Activated B cell treated with CpG ODN at 0.5 μM for 24 hours (primary cell): ENCODE data around the gene KIF22. TPM values are rescaled to one million over a fixed set of nuclear protein-coding genes. Genes with fewer than 3 reads are reported as not detected.
"Not testable (repeated sequence)": the region's sequence is repeated elsewhere in the genome, so short reads cannot be mapped to it uniquely, and the experiment has no call there.

Experiments used
- ATAC-seq: fragments of 200-7000 bp; cut with Tn5 transposase; one replicate; pipeline ENCODE4 v1.10.0; 2021; ENCODE audit warnings: low read depth, mild to moderate bottlenecking, moderate library complexity
- CTCF ChIA-PET: fragments of 350-600 bp; sonication (Branson Sonifier 250); formaldehyde crosslinking; loops from one replicate; lab custom pipeline; 2021; ENCODE audit warnings: antibody characterized with exemption; lab: Charles Lee
- POLR2A ChIA-PET: fragments of 350-600 bp; sonication (Branson Sonifier 250); formaldehyde crosslinking; loops from one replicate; lab custom pipeline; 2021; ENCODE audit warnings: antibody characterized with exemption; lab: Charles Lee
- DNase-seq: peaks from one replicate; pipeline ENCODE4 v3.0.0; 2022
- H3K27ac Mint-ChIP-seq: one replicate; pipeline ENCODE4 v1.8.0; 2020; ENCODE audit warnings: mixed read lengths
- H3K27me3 Mint-ChIP-seq: one replicate; pipeline ENCODE4 v1.8.0; 2021; ENCODE audit warnings: mixed read lengths
- H3K36me3 Mint-ChIP-seq: one replicate; pipeline ENCODE4 v1.8.0; 2021; ENCODE audit warnings: low read depth, mixed read lengths
- H3K4me1 Mint-ChIP-seq: one replicate; pipeline ENCODE4 v1.8.0; 2021; ENCODE audit warnings: mixed read lengths
- H3K4me3 Mint-ChIP-seq: one replicate; pipeline ENCODE4 v1.8.0; 2020; ENCODE audit warnings: mild to moderate bottlenecking, mixed read lengths
- H3K9me3 Mint-ChIP-seq: one replicate; pipeline ENCODE4 v1.8.0; 2020; ENCODE audit warnings: mixed read lengths
- intact Hi-C: fragments of 100-400 bp; cut with micrococcal nuclease; formaldehyde crosslinking; loops from one replicate; pipeline ENCODE4 v1.15.1; 2024
- total RNA-seq: library from RNA; stranded (reverse); gene quantifications from 2 replicates; pipeline ENCODE4 v1.2.3, GENCODE V29; 2022
- TF ChIP-seq, protein P1 (sequence below): fragments of 200-600 bp; IDR thresholded peaks from one replicate; pipeline ENCODE4 v1.8.0; 2022; ENCODE audit warnings: antibody characterized with exemption, mild to moderate bottlenecking

Gene KIF22
- total RNA-seq, 1 donor from 2014 or later, result 40.1 TPM

DNA sequence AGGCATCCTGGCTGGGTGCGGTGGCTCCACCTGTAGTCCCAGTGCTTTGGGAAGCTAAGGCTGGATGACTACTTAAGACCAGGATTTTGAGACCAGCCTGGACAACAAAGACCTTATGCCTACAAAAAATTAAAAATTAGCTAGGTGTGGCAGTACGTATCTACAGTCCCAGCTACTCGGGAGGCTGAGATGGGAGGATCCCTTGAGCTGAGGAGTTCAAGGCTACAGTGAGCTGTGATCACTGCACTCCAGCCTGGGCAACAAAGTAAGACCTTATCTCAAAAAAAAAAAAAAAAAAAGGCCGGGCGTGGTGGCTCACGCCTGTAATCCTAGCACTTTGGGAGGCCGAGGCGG is 35.8 kb downstream of the KIF22 start:
- H3K36me3 Mint-ChIP-seq, result peaks cover 21% of the 10 kb centered on the region
- no peaks in the 10 kb centered on the region for H3K9me3 Mint-ChIP-seq
- DNase-seq, result no peak
- no peak overlapping the region for H3K27ac Mint-ChIP-seq
- H3K4me3 Mint-ChIP-seq, result no peak overlapping the region
- POLR2A ChIA-PET, result interaction anchor here (0.6 to 2.0 kb wide), 3 partner anchors 8 to 32 kb away, joined by 3 to 7 read pairs (median 4); partner anchors contain the start of gene PAGR1
- intact Hi-C loops, result no loop called here
- H3K27me3 Mint-ChIP-seq, result no peaks in the 10 kb centered on the region
- peaks cover 20% of the 10 kb centered on the region for H3K4me1 Mint-ChIP-seq
- TF ChIP-seq, protein P1, sequence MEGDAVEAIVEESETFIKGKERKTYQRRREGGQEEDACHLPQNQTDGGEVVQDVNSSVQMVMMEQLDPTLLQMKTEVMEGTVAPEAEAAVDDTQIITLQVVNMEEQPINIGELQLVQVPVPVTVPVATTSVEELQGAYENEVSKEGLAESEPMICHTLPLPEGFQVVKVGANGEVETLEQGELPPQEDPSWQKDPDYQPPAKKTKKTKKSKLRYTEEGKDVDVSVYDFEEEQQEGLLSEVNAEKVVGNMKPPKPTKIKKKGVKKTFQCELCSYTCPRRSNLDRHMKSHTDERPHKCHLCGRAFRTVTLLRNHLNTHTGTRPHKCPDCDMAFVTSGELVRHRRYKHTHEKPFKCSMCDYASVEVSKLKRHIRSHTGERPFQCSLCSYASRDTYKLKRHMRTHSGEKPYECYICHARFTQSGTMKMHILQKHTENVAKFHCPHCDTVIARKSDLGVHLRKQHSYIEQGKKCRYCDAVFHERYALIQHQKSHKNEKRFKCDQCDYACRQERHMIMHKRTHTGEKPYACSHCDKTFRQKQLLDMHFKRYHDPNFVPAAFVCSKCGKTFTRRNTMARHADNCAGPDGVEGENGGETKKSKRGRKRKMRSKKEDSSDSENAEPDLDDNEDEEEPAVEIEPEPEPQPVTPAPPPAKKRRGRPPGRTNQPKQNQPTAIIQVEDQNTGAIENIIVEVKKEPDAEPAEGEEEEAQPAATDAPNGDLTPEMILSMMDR, result no peak
- ATAC-seq, result no peak
- CTCF ChIA-PET, result no interaction called here

DNA sequence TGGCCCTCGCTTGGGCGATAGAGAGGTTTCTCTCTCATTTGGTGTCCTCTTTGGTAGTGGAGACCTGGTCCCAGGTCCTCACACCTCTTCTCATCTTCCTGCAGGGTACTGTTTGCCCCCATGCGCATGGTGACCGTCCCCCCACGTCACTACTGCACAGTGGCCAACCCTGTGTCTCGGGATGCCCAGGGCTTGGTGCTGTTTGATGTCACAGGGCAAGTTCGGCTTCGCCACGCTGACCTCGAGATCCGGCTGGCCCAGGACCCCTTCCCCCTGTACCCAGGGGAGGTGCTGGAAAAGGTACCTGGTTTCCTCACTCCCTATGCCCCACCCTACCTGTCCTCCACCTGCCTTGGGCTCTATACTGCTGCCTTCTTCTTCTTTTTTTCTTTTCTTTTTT is 40.2 kb downstream of the KIF22 start:
- ATAC-seq, result no peak
- intact Hi-C loops, result no loop called here
- ChIA-PET CTCF (no interaction called here), POLR2A (no interaction called here)
- H3K36me3 Mint-ChIP-seq, result peaks cover 46% of the 10 kb centered on the region
- no peak for DNase-seq
- H3K4me3 Mint-ChIP-seq, result no peak overlapping the region
- H3K9me3 Mint-ChIP-seq, result no peaks in the 10 kb centered on the region
- H3K27me3 Mint-ChIP-seq, result no peaks in the 10 kb centered on the region
- H3K4me1 Mint-ChIP-seq, result no peaks in the 10 kb centered on the region
- H3K27ac Mint-ChIP-seq, result no peak overlapping the region
- TF ChIP-seq, protein P1, result no peak

DNA sequence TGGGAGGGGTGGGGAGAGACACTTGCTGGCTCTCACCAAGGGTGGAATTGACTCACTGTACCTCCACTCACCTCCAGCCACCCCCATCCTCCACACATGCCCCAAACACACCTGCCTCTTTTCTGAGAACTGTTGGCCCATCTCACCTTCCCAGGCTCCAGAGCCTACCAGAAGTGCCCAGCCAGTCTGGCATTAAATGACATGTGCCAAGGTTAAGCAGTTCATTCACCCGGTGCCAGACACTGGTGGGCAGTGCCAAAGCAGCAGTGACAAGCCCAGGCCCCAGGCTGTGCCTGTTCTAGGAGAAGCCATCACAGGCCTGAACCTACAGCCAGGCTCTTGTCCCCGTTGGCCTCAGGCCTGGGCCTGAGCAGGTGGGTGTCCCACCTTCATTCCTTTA is 40.9 kb downstream of the KIF22 start:
- no peak for ATAC-seq
- ChIA-PET POLR2A (no interaction called here), CTCF (no interaction called here)
- Mint-ChIP-seq H3K27ac (no peak overlapping the region), H3K36me3 (peaks cover 49% of the 10 kb centered on the region), H3K27me3 (no peaks in the 10 kb centered on the region), H3K9me3 (no peaks in the 10 kb centered on the region), H3K4me1 (no peaks in the 10 kb centered on the region), H3K4me3 (no peak overlapping the region)
- TF ChIP-seq, protein P1, result no peak
- intact Hi-C loops, result no loop called here
- no peak for DNase-seq

DNA sequence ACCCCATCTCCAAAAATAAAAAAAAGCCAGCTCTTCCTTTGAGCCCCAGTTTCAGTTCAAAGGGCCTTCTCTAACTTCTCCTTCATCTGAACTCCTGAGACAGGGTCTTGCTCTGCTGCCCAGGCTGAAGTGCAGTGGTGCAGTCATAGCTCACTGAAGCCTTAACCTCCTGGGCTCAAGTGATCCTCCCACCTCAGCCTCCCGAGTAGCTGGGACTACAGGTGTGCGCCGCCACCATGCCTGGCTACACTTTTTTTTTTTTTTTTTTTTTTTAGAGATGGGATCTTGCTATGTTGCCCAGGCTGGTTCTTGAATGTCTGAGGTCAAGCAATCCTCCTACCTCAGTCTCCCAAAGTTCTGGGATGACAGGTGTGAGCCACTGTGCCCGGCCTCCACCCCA is 42.7 kb downstream of the KIF22 start:
- H3K27me3 Mint-ChIP-seq, H3K4me1 Mint-ChIP-seq, H3K9me3 Mint-ChIP-seq, H3K27ac Mint-ChIP-seq, intact Hi-C loops, H3K4me3 Mint-ChIP-seq, ATAC-seq, DNase-seq: not testable (repeated sequence)
- POLR2A ChIA-PET, result interaction anchor here (0.6 to 0.7 kb wide), 2 partner anchors 18 to 141 kb away, joined by 3 to 4 read pairs; partner anchors contain the start of gene TAOK2
- peaks cover 63% of the 10 kb centered on the region for H3K36me3 Mint-ChIP-seq
- CTCF ChIA-PET, result interaction anchor here (0.6 kb wide), 1 partner anchor 513 kb away, joined by 3 read pairs; no protein-coding TSS in a partner anchor

DNA sequence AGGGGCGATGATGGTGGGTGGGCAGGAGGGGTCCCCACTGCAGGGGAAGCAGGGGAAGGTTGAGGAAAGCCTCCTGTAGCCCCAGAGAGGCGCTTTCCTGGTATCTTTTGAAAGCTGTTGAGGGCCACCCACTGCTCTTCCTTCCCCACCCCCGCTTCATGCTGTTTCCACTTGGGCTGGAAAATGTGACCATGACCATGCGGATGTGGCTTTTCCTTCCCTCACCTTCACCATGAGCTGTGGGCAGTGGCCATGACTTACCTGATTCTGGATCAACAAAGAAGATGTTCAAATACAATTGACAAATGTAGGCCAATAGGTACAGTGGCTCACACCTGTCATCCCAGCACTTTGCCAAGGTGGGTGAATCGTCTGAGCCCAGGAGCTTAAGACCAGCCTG is 43.5 kb downstream of the KIF22 start:
- Mint-ChIP-seq H3K36me3 (peaks cover 70% of the 10 kb centered on the region), H3K9me3 (no peaks in the 10 kb centered on the region), H3K4me3 (no peak overlapping the region), H3K27ac (no peak overlapping the region), H3K27me3 (no peaks in the 10 kb centered on the region), H3K4me1 (no peaks in the 10 kb centered on the region)
- CTCF ChIA-PET, result no interaction called here
- intact Hi-C loops, result no loop called here
- DNase-seq (no peak), ATAC-seq (no peak)
- POLR2A ChIA-PET, result interaction anchor here (0.6 to 0.7 kb wide), 3 partner anchors 8 to 1212 kb away, joined by 3 to 4 read pairs (median 3); no protein-coding TSS in a partner anchor
- TF ChIP-seq, protein P1, result no peak

DNA sequence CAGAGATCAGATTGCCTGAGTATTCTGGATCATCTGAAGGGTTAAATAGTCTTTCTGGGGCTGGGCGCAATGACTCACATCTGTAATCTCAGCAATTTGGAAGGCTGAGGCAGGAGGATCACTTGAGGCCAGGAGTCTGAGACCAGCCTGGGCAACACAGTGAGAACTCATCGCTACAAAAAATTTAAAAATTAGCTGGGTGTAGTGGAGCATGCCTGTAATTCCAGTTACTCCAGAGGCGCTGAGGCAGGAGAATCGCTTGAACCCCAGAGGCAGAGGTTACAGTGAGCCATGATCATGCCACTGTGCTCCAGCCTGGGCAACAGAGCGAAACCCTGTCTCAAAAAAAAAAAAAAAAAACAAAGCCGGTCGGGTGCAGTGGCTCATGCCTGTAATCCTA is 45.4 kb downstream of the KIF22 start:
- TF ChIP-seq, protein P1, result no peak
- no peak for ATAC-seq
- DNase-seq, result no peak
- no peak overlapping the region for H3K27ac Mint-ChIP-seq
- no peaks in the 10 kb centered on the region for H3K27me3 Mint-ChIP-seq
- no peaks in the 10 kb centered on the region for H3K4me1 Mint-ChIP-seq
- H3K36me3 Mint-ChIP-seq, result peaks cover 80% of the 10 kb centered on the region
- intact Hi-C loops, result no loop called here
- CTCF ChIA-PET, result no interaction called here
- no peaks in the 10 kb centered on the region for H3K9me3 Mint-ChIP-seq
- no peak overlapping the region for H3K4me3 Mint-ChIP-seq
- POLR2A ChIA-PET, result interaction anchor here (0.7 kb wide), 2 partner anchors 442 to 912 kb away, joined by 3 to 5 read pairs; partner anchors contain the start of gene PHKG2
